Smooth muscle cell (in vitro differentiated cells): ENCODE measurements around the gene SCIMP. TPM values are rescaled to one million over a fixed set of nuclear protein-coding genes. Genes with fewer than 3 reads are reported as not detected.

ENCODE experiments used
- DNase-seq: peaks from one replicate; lab custom pipeline; 2025; ENCODE audit not compliant: unreplicated experiment; lab: John Stamatoyannopoulos, UW
- H2AFZ ChIP-seq: fragments of 200-600 bp; sonication (generic); 2 replicates; pipeline ENCODE4 v1.6.0; 2016; ENCODE audit warnings: antibody characterized with exemption, low read depth, mild to moderate bottlenecking
- H3F3A ChIP-seq: fragments of 200-600 bp; sonication (generic); 2 replicates; pipeline ENCODE4 v1.6.0; 2017; ENCODE audit warnings: antibody characterized with exemption, low read depth
- H3K27ac ChIP-seq: fragments of 200-600 bp; sonication (generic); 2 replicates; pipeline ENCODE4 v1.5.1; 2016; ENCODE audit warnings: low read depth, mild to moderate bottlenecking
- H3K27me3 ChIP-seq: fragments of 200-600 bp; sonication (generic); 2 replicates; pipeline ENCODE4 v1.6.1; 2016; ENCODE audit warnings: low read depth, mild to moderate bottlenecking
- H3K36me3 ChIP-seq: fragments of 200-600 bp; sonication (generic); 2 replicates; pipeline ENCODE4 v1.5.1; 2016; ENCODE audit warnings: low read depth
- H3K4me1 ChIP-seq: fragments of 200-600 bp; sonication (generic); 2 replicates; pipeline ENCODE4 v1.5.1; 2016; ENCODE audit warnings: low read depth
- H3K4me2 ChIP-seq: fragments of 200-600 bp; sonication (generic); 2 replicates; pipeline ENCODE4 v1.6.0; 2016; ENCODE audit warnings: mild to moderate bottlenecking
- H3K4me3 ChIP-seq: fragments of 200-600 bp; sonication (generic); 2 replicates; pipeline ENCODE4 v1.5.1; 2016; ENCODE audit warnings: mild to moderate bottlenecking
- H3K79me2 ChIP-seq: fragments of 200-600 bp; sonication (generic); 2 replicates; pipeline ENCODE4 v1.6.0; 2016; ENCODE audit warnings: low read depth, mild to moderate bottlenecking
- H3K9ac ChIP-seq: fragments of 200-600 bp; sonication (generic); 2 replicates; pipeline ENCODE4 v1.6.0; 2016; ENCODE audit warnings: low read depth
- H3K9me3 ChIP-seq: fragments of 200-600 bp; sonication (generic); replicated peaks from 2 replicates; pipeline ENCODE4 v1.5.1; 2016; ENCODE audit warnings: low read depth
- H4K20me1 ChIP-seq: fragments of 200-600 bp; sonication (generic); 2 replicates; pipeline ENCODE4 v1.6.0; 2016; ENCODE audit warnings: low read depth
- WGBS: methylation state at CpG from one replicate; pipeline ENCODE4 v1.1.7; 2016; ENCODE audit warnings: low lambda C conversion rate; 5-methylcytosine and 5-hydroxymethylcytosine counted together
- polyA plus RNA-seq: library from polyadenylated mRNA; unstranded; fragments of >200 nt; fragmentation: Nextera tagmentation; extraction: Ambion mirVana; gene quantifications from 2 replicates; pipeline ENCODE4 v1.2.1, GENCODE V29; 2016
- total RNA-seq: library from RNA; depleted of rRNA; stranded (reverse); fragments of >200 nt; gene quantifications from 2 replicates; pipeline ENCODE4 v1.2.3, GENCODE V29; 2014
- TF ChIP-seq, protein P1 (sequence below): fragments of 200-600 bp; sonication (generic); IDR thresholded peaks from 2 replicates; pipeline ENCODE4 v1.5.1; 2017; ENCODE audit warnings: borderline replicate concordance, mild to moderate bottlenecking, antibody characterized with exemption; ENCODE audit not compliant: insufficient read depth, poor library complexity, severe bottlenecking

Gene SCIMP
- total RNA-seq (not detected in 2 replicates), polyA plus RNA-seq (0.07 TPM in 1 of 2 replicates, not detected in the other)

DNA sequence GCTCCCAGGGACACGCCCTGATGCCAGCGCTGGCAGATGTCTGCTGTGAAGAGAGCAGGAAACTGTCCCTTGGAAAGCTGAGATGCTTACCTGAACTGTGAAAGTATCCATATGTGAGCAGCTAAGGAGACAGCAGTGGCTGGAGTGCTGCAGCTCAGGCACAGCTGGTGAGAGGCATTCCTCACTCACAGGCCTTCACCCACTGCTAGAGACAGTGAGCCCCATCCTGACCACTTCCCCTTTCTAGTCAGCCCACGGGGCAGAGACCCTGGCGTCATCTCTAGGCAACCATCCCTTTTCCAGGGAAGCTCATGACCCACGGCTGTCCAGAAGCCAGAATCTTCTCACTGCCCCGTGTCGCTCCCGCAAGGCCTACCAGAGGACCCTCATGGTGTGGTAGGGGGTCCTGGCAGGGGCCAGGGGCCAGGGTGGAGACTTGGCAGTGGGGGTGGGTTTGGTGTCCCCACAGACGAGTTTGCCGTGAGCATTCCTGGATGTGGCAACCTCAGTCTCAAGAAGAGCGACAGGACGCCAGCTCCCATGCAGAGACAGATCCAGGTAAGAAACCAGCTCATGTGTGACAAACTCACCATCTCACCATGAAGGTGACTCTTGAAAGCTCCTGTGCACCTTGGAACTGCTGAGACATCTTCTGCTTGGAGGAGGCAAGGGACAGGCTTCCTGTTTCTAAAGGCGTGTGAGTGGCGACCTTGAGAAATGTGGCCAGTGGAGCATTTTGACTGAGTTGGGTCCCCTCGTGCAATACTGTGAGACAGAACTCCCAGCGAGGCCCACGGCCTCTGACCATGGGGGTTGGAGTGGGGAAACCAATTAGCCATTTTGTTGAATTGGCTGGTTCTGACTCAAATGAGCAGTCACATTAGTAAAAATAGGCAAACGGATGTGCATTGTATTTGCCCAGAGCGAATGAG lies at the start of gene SCIMP:
TSS of gene SCIMP (minus strand) at position 216 of the 932 bp plus-strand sequence. CDS start at position 111, 105 bp downstream.
- Histone ChIP-seq H3K9me3 (no peaks in the 10 kb centered on the region), H3K79me2 (no peaks in the 10 kb centered on the region), H3K4me1 (no peaks in the 10 kb centered on the region), H3F3A (no peaks in the 10 kb centered on the region), H3K4me2 (no peak within 1 kb of the TSS), H3K36me3 (no peaks in the 10 kb centered on the region), H3K27ac (no peak within 1 kb of the TSS), H3K27me3 (no peaks in the 10 kb centered on the region), H2AFZ (no peak within 1 kb of the TSS), H3K4me3 (no peak within 1 kb of the TSS), H4K20me1 (no peaks in the 10 kb centered on the region), H3K9ac (no peak within 1 kb of the TSS)
- TF ChIP-seq, protein P1, sequence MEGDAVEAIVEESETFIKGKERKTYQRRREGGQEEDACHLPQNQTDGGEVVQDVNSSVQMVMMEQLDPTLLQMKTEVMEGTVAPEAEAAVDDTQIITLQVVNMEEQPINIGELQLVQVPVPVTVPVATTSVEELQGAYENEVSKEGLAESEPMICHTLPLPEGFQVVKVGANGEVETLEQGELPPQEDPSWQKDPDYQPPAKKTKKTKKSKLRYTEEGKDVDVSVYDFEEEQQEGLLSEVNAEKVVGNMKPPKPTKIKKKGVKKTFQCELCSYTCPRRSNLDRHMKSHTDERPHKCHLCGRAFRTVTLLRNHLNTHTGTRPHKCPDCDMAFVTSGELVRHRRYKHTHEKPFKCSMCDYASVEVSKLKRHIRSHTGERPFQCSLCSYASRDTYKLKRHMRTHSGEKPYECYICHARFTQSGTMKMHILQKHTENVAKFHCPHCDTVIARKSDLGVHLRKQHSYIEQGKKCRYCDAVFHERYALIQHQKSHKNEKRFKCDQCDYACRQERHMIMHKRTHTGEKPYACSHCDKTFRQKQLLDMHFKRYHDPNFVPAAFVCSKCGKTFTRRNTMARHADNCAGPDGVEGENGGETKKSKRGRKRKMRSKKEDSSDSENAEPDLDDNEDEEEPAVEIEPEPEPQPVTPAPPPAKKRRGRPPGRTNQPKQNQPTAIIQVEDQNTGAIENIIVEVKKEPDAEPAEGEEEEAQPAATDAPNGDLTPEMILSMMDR: no peak
- WGBS: 94% methylated on average over 19 of the region's 19 CpGs
- no peak for DNase-seq

GRCh38 chr17:5283571-5284315 lies 49.1 kb upstream of the SCIMP start:
- Histone ChIP-seq H3K9ac (peak overlapping the region; percentile 57), H3K27me3 (no peaks in the 10 kb centered on the region), H3K4me1 (peaks cover 9% of the 10 kb centered on the region), H3K36me3 (no peaks in the 10 kb centered on the region), H3K79me2 (peaks cover 61% of the 10 kb centered on the region), H3K27ac (peak overlapping the region; percentile 45), H3K4me3 (peak overlapping the region; percentile 93), H4K20me1 (peaks cover 59% of the 10 kb centered on the region), H3K4me2 (peak overlapping the region; percentile 95), H3F3A (peaks cover 14% of the 10 kb centered on the region), H2AFZ (no peak overlapping the region), H3K9me3 (no peaks in the 10 kb centered on the region)
- 39% methylated on average over 5 of the region's 5 CpGs for WGBS
- TF ChIP-seq, protein P1: no peak
- DNase-seq: no peak

GRCh38 chr17:5282642-5283217 lies 48.1 kb upstream of the SCIMP start:
- TF ChIP-seq, protein P1: no peak
- H3K36me3 ChIP-seq: no peaks in the 10 kb centered on the region
- peak overlapping the region; percentile 95 for H3K4me2 ChIP-seq
- no peaks in the 10 kb centered on the region for H3K9me3 ChIP-seq
- no peaks in the 10 kb centered on the region for H3K27me3 ChIP-seq
- peak overlapping the region; percentile 57 for H3K9ac ChIP-seq
- peak overlapping the region; percentile 45 for H3K27ac ChIP-seq
- peaks cover 9% of the 10 kb centered on the region for H3K4me1 ChIP-seq
- no peak overlapping the region for H2AFZ ChIP-seq
- H3K4me3 ChIP-seq: peak overlapping the region; percentile 93
- WGBS: 7% methylated on average over 7 of the region's 34 CpGs
- peak; percentile 32 for DNase-seq
- H4K20me1 ChIP-seq: peaks cover 49% of the 10 kb centered on the region
- H3K79me2 ChIP-seq: peaks cover 51% of the 10 kb centered on the region
- H3F3A ChIP-seq: peaks cover 14% of the 10 kb centered on the region
